Effector CD8-positive, alpha-beta T cell (primary cell): ENCODE data around the gene TRAF3IP3.
A peak's percentile ranks its signal among the peaks of the same experiment; 100 is the strongest.

ENCODE experiments used
- DNase-seq: peaks from one replicate; lab custom pipeline; 2025; lab: John Stamatoyannopoulos, UW

TRAF3IP3 gene

DNA sequence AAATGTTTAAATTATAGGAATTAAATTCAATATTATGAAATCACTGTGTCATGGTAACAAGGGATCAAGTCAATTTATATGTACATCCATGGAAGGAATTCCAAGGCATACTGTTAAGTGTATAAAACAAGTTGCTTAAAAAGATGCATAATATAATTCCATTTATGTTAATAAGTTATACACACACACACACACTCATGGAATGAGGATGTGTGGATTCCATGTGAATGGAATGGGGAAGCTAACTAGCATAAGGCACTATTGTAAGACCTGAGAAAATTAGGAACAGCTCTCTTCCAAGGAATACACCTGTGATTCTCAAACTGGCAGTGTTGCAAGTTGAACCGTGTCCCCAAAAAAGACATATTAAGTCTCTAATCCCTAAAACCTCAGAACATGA is 17.6 kb upstream of the TRAF3IP3 start:
- no peak for DNase-seq

DNA sequence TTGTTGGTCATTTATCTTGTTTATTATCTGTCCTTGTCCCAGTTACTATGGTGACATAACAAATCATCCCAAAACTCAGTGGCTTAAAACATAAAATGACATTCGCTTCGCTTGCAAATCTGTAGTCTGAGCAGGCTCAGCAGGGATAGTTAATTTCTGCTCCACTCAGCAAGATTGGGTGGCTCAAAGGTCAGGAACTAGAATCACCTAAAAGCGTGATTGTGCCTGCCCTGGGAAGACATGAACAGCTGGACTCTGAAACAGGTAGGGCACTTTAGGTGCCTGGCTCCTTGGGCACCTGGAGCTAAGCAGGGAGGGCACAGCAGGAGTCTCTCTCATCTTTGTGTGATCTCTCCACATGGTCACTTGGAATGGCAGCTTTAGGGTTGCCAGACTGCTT is 14.7 kb upstream of the TRAF3IP3 start:
- no peak for DNase-seq

DNA sequence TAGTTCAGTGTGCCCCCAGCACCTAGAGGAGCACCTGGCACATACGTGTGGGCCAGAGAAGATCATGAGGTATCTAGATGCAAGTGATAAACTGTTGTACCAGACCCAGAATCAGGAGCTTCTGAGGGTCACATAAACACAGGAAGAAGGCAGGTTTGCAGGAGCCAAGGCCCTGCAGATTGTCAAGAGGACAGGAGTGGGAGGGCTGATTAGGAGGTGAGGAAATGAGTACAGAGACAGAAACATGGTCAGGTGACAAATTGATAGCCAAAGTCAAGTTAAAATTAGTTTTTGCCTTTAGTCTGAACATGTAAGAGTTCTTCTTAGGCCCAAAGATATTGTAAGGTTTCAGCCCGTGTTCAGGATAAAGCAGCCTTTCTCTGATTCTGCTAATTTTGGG is 14.0 kb upstream of the TRAF3IP3 start:
- no peak for DNase-seq

DNA sequence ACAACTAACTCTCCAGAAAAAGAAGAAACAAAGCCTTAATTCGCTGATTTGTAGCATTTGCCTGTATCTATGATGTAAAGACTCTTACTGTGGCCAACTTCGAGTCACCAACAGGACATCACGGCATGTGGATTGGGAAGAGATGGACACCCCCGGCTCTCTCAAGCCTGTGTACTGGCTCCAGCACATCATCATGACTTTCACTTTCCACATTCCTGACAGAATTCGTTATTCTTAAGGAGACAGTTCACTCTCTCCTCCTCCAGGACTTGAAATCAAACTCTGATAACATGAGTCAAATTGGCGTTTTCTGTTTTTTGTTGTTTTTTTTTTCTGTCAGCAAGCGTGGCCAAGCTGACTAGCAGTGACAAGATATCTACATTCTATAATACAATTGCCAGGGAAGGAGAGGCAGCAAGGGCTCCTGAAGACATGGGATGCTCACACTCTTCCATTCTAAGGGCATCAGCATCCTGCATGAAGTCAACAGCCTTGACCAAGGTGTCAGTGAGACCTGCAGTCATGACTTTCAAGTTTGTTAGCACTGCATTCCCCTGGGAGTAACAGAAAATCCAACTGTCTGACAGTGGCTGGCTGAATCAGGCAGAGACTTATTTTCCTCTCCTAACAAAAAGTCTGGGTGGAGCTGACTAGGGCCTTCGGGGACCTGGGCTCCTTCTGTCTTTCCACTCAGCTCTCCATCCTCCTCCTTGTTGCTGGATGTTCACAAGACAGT is 13.3 kb upstream of the TRAF3IP3 start:
- DNase-seq: no peak

DNA sequence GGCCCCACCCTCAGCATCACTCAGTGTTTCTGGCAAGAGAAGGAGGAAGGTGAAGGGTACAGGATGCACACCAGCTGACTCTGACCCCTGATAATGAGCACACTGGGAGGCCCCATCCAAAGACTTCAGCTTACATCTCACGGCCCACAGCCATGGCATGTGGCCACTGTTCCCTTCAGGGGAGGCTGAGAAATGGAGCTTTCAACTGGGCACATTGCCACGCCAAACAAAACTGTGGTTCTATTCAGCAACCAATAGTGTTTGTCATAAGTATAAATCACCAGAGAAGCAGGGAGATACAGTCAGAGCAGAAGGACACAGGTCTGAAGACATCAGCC is 12.7 kb upstream of the TRAF3IP3 start:
- no peak for DNase-seq

DNA sequence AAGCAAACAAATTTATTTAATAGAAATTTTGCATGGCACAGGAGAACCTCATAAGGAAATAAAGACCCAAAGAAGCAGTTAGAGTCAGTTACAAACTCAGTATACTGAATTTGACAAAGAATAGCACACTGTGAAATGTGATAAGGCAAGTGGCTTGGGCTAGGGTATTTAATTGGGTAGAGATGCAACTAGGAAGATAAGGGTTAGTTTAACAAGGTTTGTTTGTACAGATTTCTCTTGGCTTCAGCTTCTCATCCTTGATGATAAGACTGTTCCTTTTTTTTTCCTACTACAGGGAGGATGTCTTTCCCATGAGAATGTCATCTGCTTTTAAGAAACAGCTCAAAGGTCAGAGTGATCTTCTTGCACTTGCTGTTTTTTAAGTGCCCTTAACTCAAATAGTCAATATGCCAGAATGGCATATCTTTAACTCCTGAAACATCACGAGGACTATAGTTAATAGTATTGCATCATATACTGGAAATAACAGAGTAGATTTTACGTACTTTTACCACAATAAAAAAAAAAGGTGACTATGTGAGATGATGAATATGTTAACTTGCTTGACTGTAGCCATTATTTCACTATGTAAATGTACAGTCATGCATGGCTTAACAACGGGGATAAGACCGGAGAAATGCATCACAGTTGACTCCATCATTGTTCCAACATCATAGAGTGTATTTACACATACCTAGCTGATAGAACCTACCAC is 9.2 kb upstream of the TRAF3IP3 start:
- DNase-seq: no peak

DNA sequence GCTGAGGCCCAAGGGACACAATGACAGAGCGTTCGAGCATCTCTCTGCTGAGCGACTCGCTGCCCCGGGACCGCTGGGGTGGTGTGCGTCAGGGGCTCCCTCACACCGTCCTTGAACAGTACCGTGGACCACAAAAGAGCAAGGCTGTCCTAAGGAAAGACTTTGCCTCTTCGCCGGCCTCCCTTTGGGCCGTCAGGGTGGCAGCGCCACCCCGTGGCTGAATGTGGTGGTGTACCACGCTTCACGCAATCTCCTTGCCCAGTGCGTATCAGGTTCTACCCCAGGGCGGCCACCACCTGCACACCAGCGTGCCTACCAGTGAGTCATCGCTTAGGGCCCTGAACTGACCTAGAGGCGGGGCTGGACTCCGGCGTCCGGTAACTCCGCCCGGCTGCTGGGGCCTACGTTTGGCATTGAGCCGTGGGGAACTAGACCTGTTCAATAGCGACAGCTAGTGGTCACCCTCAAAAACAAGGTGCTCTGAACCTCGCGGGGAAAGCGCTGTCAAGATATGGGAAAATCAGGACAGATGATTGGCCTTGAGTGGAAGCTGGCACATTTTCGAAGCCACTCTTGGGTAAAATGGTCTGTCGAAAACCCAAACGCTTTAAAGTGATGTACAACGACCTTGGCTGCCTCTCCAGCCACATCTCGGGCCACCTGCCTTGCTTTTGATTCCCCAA is 8.1 kb upstream of the TRAF3IP3 start:
- peak; percentile 68 for DNase-seq

DNA sequence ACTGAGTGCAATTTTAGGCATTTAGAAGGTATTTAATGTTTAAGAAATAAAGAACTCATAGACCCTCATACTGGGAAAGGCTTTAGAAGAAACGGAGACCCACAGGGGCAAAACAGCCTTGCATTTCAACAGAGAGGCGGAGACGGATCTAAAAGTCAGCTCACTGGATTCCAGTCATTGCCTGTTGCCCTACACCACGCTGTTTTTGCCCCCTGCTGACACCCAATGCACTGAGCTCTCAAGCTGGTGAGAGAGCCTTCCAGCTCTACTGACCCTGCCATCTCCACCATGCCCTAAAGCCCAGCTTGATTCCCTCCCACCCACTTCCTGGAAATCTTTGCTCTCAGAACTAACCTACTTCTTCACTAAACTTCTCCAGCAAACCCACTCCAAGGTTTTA is 7.2 kb upstream of the TRAF3IP3 start:
- no peak for DNase-seq

DNA sequence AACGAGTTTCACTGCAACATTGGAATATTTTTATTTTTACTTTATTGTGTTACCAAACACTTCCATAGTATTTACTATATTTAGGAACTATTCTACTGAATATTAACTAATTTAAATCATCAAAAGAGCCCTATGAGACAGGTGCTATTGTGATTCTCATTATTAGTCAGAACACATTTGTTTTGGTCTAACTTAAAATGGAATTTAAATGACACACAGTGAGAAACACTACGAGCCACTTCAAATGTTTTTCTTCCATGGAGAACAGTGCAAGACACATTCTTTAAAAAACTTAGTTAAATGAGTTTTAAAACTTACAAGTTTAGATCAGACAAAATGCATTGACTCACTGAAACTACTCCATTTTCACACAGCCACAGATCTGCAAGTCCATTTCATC is 6.6 kb upstream of the TRAF3IP3 start:
- DNase-seq: no peak

DNA sequence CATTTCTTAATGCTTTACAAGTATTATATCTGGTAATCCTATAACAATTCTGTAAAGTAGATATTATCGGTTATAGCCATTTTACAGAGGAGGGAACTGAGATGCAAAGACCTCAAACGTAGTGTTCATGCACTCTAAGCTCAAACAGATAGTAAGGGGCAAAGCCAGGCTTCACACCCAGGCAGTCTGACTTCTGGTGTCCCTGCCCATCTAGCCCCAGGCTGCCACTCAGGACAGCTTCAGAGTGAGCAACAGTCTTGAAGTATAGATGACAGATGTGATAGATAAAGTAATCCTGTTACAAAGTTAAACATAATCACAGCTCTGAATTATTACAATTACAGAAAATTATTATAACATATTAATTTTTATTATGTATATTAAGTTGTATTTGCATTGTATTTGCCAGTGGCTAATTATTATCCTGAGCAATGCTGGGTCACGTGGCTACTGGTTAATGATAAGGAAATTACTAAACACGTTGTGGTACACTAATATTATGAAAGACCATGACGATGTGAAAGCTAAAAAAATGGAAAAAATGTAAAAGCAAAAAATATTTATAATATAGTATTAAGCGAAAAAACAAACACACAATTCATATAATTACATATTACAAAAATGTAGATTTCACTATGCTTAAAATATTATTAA is 6.1 kb upstream of the TRAF3IP3 start:
- no peak for DNase-seq

DNA sequence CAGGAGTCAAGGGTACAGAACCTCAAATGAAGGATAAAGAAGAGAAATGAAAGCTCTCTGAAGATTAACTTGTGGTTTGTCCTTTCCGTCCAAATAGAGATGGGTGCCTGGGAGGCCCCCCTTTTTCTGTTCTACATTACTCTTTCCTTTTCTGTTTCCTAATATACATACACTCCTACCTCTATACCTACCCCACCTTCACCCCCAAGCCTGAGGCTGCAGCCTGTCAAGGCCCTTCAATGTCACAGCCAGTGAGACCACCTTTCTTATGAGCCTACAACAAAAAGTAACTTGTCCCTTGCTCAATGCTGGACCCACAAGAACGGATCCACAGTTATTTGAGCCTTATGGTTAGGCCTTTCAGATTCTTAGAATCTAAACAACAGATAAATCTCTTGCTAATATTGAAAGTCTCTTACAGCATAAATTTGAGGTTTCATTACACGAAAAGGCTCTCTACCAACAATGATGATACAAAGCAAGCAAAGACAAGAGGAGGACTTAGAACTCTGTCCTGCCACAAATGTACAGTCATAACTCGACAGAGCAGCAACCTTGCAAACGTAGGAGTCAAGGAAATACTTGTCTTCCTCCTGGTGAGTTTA is 4.1 kb upstream of the TRAF3IP3 start:
- DNase-seq: no peak

DNA sequence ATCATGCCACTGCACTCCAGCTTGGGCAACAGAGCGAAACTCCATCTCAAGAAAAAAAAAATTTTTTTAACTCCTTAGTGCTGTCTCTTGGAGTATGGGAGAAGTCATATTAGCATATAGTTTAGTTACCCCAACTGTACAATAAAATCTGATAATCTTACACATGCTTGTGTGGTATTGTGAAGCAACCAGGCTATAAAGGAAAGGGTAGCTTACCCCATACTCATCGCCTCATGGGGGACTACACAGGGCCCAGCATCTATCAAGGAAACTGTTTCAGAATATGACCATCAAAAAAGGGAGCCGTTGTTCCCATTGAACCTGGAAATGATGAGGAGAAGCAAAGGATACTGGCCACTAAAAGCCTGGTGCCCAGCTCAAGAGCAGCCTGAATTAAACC is 3.0 kb upstream of the TRAF3IP3 start:
- no peak for DNase-seq

DNA sequence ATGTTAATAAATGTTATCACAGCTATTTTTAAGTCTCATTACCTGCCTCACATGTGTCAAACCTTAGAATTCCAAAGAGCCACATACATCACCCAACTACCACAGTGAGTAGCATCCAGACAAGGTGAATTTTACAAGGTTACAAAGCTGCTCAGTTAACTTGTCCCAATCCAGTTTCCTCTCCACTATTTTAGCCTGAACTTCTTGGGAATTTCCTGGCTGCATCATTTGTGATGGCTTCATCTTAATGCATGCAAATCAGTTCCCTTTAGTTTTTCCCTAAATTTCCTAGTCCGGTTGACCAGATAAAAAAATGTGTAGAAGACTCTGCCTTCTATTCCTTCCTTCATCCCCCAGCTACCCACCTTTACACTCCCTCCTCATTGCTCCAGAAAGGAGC is 597 bp upstream of the TRAF3IP3 start:
- no peak for DNase-seq

DNA sequence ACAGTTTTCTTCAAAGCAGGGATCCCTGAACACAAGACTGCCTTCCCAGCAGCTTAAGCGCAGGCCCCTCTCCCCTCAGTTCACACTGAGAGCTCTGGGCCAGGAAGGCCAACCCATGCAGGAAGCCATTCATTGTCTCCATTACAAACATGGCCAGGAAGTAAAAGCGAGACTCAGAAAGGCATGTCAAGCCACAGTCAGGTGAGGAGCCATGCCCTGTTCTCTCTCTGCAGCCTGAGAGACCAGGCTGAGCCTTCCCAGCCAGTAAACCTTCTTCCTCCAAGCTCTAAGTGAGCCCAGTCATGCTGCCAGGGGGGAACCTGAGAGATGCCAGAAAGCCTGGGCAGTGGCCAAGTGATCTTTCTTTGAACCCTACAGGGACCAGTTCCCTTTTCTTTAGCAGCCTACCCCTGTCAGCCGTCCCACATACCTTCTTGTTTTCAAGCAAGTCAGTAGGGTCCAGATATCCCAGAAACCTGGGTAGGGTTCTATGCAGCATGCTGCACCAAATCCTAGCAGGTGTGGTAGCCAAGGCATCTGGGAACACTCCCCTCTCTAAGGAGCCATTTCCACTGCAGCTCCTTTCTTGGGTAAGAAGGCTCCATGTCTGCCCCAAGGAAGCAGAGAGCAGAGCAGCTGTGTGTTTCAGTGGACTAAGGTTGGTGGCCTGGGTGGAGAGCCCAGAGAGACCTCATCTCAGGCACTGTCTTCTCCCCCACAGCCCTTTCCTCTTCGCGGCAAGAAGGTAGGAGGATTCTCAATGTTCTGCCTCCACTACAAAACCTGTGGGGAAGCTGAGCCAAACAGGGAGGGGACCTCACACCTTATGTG is 977 bp downstream of the TRAF3IP3 start:
- DNase-seq: no peak

DNA sequence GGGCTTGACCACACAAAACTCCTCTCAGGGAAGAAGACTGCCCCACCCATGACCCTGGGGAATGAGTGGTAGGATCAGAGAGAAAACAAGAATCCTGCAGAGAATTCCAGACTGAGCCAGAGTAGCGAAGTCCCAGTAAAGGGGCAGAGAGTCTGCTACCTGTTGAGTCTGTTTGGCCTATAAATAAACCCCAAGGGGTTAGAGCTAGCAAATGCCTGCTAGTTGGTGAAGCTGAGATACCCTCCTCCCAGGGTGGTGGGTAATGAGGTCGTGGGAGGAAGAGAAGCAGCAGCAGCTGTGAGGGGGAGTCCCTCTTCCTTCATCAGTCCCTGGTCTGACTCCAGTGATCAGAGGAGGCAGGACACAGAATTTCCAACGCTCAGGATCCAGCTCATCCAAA is 2.5 kb downstream of the TRAF3IP3 start:
- DNase-seq: no peak

DNA sequence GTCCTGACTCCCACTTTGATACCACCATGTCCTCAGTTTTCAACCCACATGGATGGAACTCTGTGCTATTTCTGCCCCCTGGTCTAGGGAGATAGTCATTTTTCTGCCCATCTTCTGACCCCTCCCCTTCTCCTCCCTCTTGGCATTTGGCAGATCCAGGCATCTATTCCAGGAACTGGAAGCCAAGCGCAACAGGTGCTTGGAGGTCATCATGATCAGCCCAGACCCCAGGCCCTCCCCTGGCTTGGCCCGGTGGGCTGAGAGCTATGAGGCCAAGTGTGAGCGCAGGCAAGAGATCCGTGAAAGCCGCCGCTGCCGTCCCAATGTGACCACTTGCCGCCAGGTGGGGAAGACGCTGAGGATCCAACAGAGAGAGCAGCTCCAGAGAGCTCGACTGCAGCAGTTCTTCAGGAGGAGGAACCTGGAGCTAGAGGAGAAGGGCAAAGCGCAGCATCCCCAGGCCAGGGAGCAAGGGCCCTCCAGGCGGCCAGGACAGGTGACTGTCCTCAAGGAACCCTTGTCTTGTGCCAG is 4.0 kb downstream of the TRAF3IP3 start:
- no peak for DNase-seq

DNA sequence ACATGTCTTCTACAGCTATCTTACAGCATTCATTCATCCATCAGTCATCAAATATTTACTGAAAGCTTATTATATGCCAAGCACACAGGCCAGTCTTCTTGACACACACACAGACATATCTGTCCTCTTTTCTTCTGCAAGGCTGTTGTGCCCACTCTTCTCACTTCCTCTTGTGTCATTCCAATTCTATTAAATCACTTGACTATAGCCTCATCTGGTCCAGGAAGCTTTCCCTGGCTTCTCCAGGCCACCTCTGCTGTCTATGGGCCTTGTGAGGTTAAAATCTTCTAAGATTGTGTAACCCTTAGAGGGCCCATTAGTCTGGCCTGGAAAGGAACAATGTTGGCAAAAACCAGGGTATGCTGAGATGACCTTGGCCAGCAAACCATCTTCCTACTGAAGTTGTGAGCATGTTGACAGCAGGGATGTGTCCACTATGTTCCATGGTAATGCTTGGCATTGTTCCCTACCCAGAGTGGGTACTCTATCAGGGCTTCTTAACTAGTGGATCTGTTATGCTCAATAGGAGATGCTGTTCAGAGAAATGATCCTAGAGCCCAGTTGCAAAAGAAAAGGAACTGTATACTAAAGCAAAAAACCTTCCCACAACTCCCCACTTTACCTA is 5.3 kb downstream of the TRAF3IP3 start:
- DNase-seq: no peak

DNA sequence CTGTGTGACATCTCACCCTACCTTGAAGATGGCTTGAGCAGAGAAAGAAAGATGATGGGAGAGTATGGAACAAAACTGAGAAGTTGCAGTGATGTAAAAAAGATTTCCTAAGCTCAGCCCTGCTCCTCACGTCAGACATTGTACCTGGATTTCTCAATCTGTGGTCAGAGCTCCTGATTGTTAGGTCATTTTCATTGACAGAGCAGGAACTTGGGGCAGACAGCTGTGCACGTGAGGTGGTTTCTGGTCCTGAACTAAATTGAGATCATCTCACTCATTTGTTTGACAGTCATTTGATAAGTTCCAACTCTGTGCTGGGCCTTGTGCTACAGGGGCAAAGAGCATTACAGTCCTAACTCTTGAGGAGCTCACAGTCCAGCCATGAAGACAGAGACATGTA is 10.2 kb downstream of the TRAF3IP3 start:
- no peak for DNase-seq

DNA sequence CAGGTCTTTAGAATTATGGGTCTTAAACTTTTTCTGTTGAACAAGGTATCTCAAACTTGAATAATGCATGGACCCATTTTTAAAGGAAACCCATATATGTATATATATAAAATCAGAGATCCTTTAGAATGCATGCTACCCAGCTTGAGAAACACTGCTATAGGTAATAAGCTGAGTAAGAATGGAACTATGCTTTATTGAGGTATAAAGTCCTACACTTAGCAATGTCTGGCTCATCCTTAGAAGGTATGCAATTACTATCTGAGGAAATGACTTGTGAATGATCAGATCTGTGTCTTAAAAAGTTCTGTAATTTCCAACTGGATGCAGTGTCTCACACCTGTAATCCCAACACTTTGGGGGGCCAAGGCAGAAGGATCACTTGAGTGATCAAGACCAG is 11.2 kb downstream of the TRAF3IP3 start:
- no peak for DNase-seq

DNA sequence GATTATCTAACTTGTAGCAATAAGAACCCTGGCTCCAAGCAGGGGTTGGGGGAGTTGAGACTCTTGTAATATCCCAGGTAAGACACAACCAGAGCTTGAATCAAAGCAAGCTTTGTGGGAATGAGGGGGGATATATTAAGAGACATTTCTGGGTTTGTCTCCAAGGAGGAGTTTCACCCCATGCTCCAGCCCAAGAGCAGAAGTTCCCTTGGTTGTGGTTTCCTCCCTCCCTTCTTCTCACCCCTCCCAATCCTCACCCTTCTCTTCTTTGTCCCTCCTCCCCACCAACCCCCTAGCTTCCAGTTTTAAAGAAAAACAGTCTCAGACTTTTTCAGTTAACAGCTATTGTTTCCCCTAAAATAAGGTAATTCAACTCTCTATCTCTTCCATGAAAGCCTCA is 11.9 kb downstream of the TRAF3IP3 start:
- no peak for DNase-seq

DNA sequence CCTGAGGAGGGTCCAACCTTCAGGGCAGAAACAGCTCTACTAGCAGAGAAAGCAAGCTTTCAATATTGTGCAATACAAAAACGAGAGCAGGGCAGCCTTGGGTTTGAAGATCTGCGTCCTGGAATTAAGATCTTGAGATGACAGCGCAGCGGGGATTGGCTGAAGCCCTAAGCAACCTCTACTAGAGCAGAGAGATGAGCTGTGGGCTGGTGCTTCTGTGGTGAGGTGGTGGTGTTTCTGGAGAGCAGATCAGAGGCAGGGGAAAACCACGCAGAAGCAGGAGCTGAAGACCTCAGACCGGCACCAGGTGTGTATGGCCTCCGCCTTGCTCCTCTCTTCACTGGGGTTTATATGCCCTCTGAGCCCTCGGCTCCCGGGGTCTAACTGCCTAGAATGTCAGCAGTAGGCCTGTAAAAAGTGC is 12.5 kb downstream of the TRAF3IP3 start:
- peak; percentile 55 for DNase-seq
